Suppressor macrophage (primary cell): ENCODE measurements around the gene PIM1.

Experiments used
- DNase-seq, 4 experiments: peaks; one replicate each; pipeline ENCODE4 v3.0.0-alpha.2; 2020 to 2022

The PIM1 gene

GRCh38 chr6:37137201-37138090 lies 32.5 kb upstream of the PIM1 start:
- no peak for DNase-seq

- DNase-seq: no peak
Measured at GRCh38 chr6:37138856-37139229, 31.1 kb upstream of the PIM1 start.

- DNase-seq: no peak
Measured at GRCh38 chr6:37139230-37139962, 30.6 kb upstream of the PIM1 start.

GRCh38 chr6:37140145-37140544 lies 29.8 kb upstream of the PIM1 start:
- DNase-seq: no peak

- peak; percentile 13 to 65 (median 48) for DNase-seq
Measured at GRCh38 chr6:37141281-37142049, 28.5 kb upstream of the PIM1 start.

GRCh38 chr6:37142050-37142614 lies 27.8 kb upstream of the PIM1 start:
- no peak for DNase-seq

GRCh38 chr6:37143585-37143984 lies 26.4 kb upstream of the PIM1 start:
- no peak for DNase-seq

GRCh38 chr6:37145443-37145842 lies 24.5 kb upstream of the PIM1 start:
- DNase-seq: no peak

- no peak for DNase-seq
Measured at GRCh38 chr6:37146735-37147157, 23.2 kb upstream of the PIM1 start.

GRCh38 chr6:37149745-37150144 lies 20.2 kb upstream of the PIM1 start:
- peak in 1 of 4 experiments; percentile 25 for DNase-seq

GRCh38 chr6:37150314-37150713 lies 19.6 kb upstream of the PIM1 start:
- DNase-seq: no peak

GRCh38 chr6:37155394-37156312 lies 14.3 kb upstream of the PIM1 start:
- no peak for DNase-seq

- DNase-seq: no peak
Measured at GRCh38 chr6:37158508-37158907, 11.4 kb upstream of the PIM1 start.

GRCh38 chr6:37160922-37161778 lies 8.8 kb upstream of the PIM1 start:
- peak; percentile 49 to 86 (median 70) for DNase-seq

- no peak for DNase-seq
Measured at GRCh38 chr6:37162740-37163139, 7.2 kb upstream of the PIM1 start.

GRCh38 chr6:37168163-37168758 lies 1.7 kb upstream of the PIM1 start:
- DNase-seq: no peak

GRCh38 chr6:37168811-37169495 lies 999 bp upstream of the PIM1 start:
- peak; percentile 68 to 85 (median 78) for DNase-seq

- peak; percentile 53 to 80 (median 69) for DNase-seq
Measured at GRCh38 chr6:37170273-37171200, 585 bp downstream of the PIM1 start.
